ENCODE measurements around the gene MPPED1.
A peak's percentile ranks its signal among the peaks of the same experiment; 100 is the strongest.

MPPED1 gene

GRCh38 chr22:43411869-43412807, at the start of gene MPPED1:
MPPED1 (plus strand) TSS chr22:43412014; CDS start chr22:43424986, 12,972 bp downstream.
- Histone ChIP-seq H3K36me3 (no peaks in the 10 kb centered on the region), H3K4me1 (no peaks in the 10 kb centered on the region), H3K4me3 (no peak within 1 kb of the TSS), H3K9me3 (replicated peaks in 1 of 11) (no peaks in the 10 kb centered on the region), H3K4me2 (no peak within 1 kb of the TSS), H3K27me3 (peaks cover 31 to 58% (median 43%) of the 10 kb centered on the region in 11 experiments), H3K27ac (no peak within 1 kb of the TSS), H4K20me1 (peaks cover 0 to 27% (median 0%) of the 10 kb centered on the region in 11 experiments; a peak in 7 of 22 replicates), H3K9ac (no peak within 1 kb of the TSS)
- TF ChIP-seq Cebpa-rat (IDR thresholded peaks at IDR 0.05) = no peak

GRCh38 chr22:43363315-43364168, 48.3 kb upstream of the MPPED1 start:
- TF ChIP-seq Cebpa-rat (IDR thresholded peaks at IDR 0.05) = no peak
- no peak overlapping the region for H3K4me3 ChIP-seq
- no peak overlapping the region for H3K4me2 ChIP-seq

GRCh38 chr22:43364169-43364435, 47.7 kb upstream of the MPPED1 start:
- H3K4me3 ChIP-seq = no peak overlapping the region
- no peak overlapping the region for H3K9ac ChIP-seq
- no peaks in the 10 kb centered on the region for H4K20me1 ChIP-seq
- H3K36me3 ChIP-seq = no peaks in the 10 kb centered on the region
- H3K27me3 ChIP-seq = no peaks in the 10 kb centered on the region
- TF ChIP-seq Cebpa-rat (IDR thresholded peaks at IDR 0.05) = no peak
- no peaks in the 10 kb centered on the region for H3K4me1 ChIP-seq
- no peak overlapping the region for H3K4me2 ChIP-seq
- 0 out of 22 replicates have a peak, but pooled peaks cover 0 to 3% (median 0%) of the 10 kb centered on the region in 11 experiments for H3K9me3 ChIP-seq (replicated peaks in 1 of 11)
- no peak overlapping the region for H3K27ac ChIP-seq

More at GRCh38 chr22:43363315-43364168, 48.3 kb upstream of the MPPED1 start:
- H3K9me3 ChIP-seq (replicated peaks in 1 of 11) = 0 out of 22 replicates have a peak, but pooled peaks cover 0 to 3% (median 0%) of the 10 kb centered on the region in 11 experiments
- no peaks in the 10 kb centered on the region for H4K20me1 ChIP-seq
- H3K27me3 ChIP-seq = no peaks in the 10 kb centered on the region
- H3K9ac ChIP-seq = no peak overlapping the region; a peak in 1 of 22 replicates
- H3K36me3 ChIP-seq = no peaks in the 10 kb centered on the region
- H3K27ac ChIP-seq = no peak overlapping the region
- H3K4me1 ChIP-seq = no peaks in the 10 kb centered on the region

GRCh38 chr22:43365715-43366440, 45.9 kb upstream of the MPPED1 start:
- H3K9ac ChIP-seq = no peak overlapping the region
- no peak overlapping the region for H3K4me3 ChIP-seq
- 0 out of 22 replicates have a peak, but pooled peaks cover 0 to 3% (median 0%) of the 10 kb centered on the region in 11 experiments for H3K9me3 ChIP-seq (replicated peaks in 1 of 11)
- peaks cover 0 to 9% (median 4%) of the 10 kb centered on the region in 10 experiments; a peak in 9 of 20 replicates for H3K4me1 ChIP-seq
- no peaks in the 10 kb centered on the region for H3K27me3 ChIP-seq
- no peak for TF ChIP-seq Cebpa-rat (IDR thresholded peaks at IDR 0.05)
- H4K20me1 ChIP-seq = no peaks in the 10 kb centered on the region
- H3K4me2 ChIP-seq = no peak overlapping the region
- no peaks in the 10 kb centered on the region for H3K36me3 ChIP-seq
- no peak overlapping the region for H3K27ac ChIP-seq

- Histone ChIP-seq H3K9me3 (replicated peaks in 1 of 11) (peaks cover 8 to 13% (median 11%) of the 10 kb centered on the region in 11 experiments), H3K4me3 (no peak overlapping the region), H3K4me2 (peak overlapping the region in 4 of 11 experiments; percentile 13 to 38 (median 24); a peak in 2 of 22 replicates), H4K20me1 (no peaks in the 10 kb centered on the region), H3K27ac (no peak overlapping the region), H3K4me1 (peaks cover 0 to 9% (median 4%) of the 10 kb centered on the region in 10 experiments; a peak in 9 of 20 replicates), H3K9ac (no peak overlapping the region), H3K36me3 (no peaks in the 10 kb centered on the region), H3K27me3 (no peaks in the 10 kb centered on the region)
- no peak for TF ChIP-seq Cebpa-rat (IDR thresholded peaks at IDR 0.05)
Measured at GRCh38 chr22:43370036-43370435, 41.8 kb upstream of the MPPED1 start.

- Histone ChIP-seq H3K4me1 (peaks cover 25 to 36% (median 33%) of the 10 kb centered on the region in 10 experiments), H3K27me3 (no peaks in the 10 kb centered on the region), H3K36me3 (no peaks in the 10 kb centered on the region), H4K20me1 (no peaks in the 10 kb centered on the region), H3K4me3 (no peak overlapping the region), H3K4me2 (peak overlapping the region in 2 of 11 experiments; percentile 66 to 76; a peak in 1 of 22 replicates), H3K9ac (no peak overlapping the region), H3K9me3 (replicated peaks in 1 of 11) (peaks cover 8 to 14% (median 12%) of the 10 kb centered on the region in 11 experiments), H3K27ac (no peak overlapping the region)
- no peak for TF ChIP-seq Cebpa-rat (IDR thresholded peaks at IDR 0.05)
Measured at GRCh38 chr22:43375951-43376455, 35.8 kb upstream of the MPPED1 start.

GRCh38 chr22:43376765-43377547, 34.9 kb upstream of the MPPED1 start:
- Histone ChIP-seq H3K9ac (0 out of 22 replicates have a peak overlapping the region, but pooled peaks of 1 of the 11 experiments have one; percentile 21), H3K4me3 (no peak overlapping the region), H4K20me1 (no peaks in the 10 kb centered on the region), H3K27me3 (no peaks in the 10 kb centered on the region), H3K9me3 (replicated peaks in 1 of 11) (peaks cover 8 to 14% (median 12%) of the 10 kb centered on the region in 11 experiments), H3K4me1 (peaks cover 34 to 45% (median 42%) of the 10 kb centered on the region in 10 experiments), H3K36me3 (no peaks in the 10 kb centered on the region), H3K4me2 (peak overlapping the region; percentile 64 to 87 (median 76); a peak in 21 of 22 replicates), H3K27ac (0 out of 22 replicates have a peak overlapping the region, but pooled peaks of 1 of the 11 experiments have one; percentile 12)
- TF ChIP-seq Cebpa-rat (IDR thresholded peaks at IDR 0.05) = no peak

- Histone ChIP-seq H3K27me3 (no peaks in the 10 kb centered on the region), H3K9ac (no peak overlapping the region), H3K4me3 (no peak overlapping the region), H3K36me3 (no peaks in the 10 kb centered on the region), H3K9me3 (replicated peaks in 1 of 11) (peaks cover 8 to 14% (median 12%) of the 10 kb centered on the region in 11 experiments), H4K20me1 (no peaks in the 10 kb centered on the region), H3K27ac (0 out of 22 replicates have a peak overlapping the region, but pooled peaks of 1 of the 11 experiments have one; percentile 12), H3K4me2 (peak overlapping the region; percentile 64 to 87 (median 76)), H3K4me1 (peaks cover 37 to 50% (median 47%) of the 10 kb centered on the region in 10 experiments)
- no peak for TF ChIP-seq Cebpa-rat (IDR thresholded peaks at IDR 0.05)
Measured at GRCh38 chr22:43377548-43377895, 34.3 kb upstream of the MPPED1 start.

Measured in BLaER1 treated with 17β-estradiol and CSF1 and Interleukin-3, amounts not matched to agents 10 nM and 100 nM (cell line).